GM12878 (cell line): ENCODE data around the gene DUSP16. TPM values are rescaled to one million over a fixed set of nuclear protein-coding genes. Genes with fewer than 3 reads are reported as not detected.

Source experiments
- ATAC-seq: fragments of 200-7000 bp; cut with Tn5 transposase; 3 replicates; pipeline ENCODE4 v1.9.1; 2020; ENCODE audit warnings: mild to moderate bottlenecking, moderate library complexity
- BruUV-seq: library from RNA; stranded (reverse); fragments of 400-500 nt; replicated peaks from 2 replicates; lab custom pipeline; 2021; lab: Mats Ljungman, UMichigan
- CTCF ChIA-PET: fragments of 300-600 bp; sonication (Branson Sonifier 250); formaldehyde crosslinking; extraction: SDS; loops from one replicate; lab custom pipeline; 2021; ENCODE audit warnings: inconsistent platforms; lab: Yijun Ruan, JAX
- POLR2A ChIA-PET: fragments of 350-600 bp; formaldehyde crosslinking; extraction: SDS; loops from one replicate; lab custom pipeline; 2021; ENCODE audit warnings: inconsistent platforms; lab: Charles Lee
- RAD21 ChIA-PET: fragments of 300-600 bp; sonication (Branson Sonifier 250); formaldehyde crosslinking; loops from one replicate; lab custom pipeline; 2023; ENCODE audit warnings: antibody characterized with exemption; ENCODE audit not compliant: unreplicated experiment; lab: Charles Lee
- SMC1A ChIA-PET: fragments of 300-600 bp; sonication (Branson Sonifier 250); formaldehyde crosslinking; loops from one replicate; lab custom pipeline; 2023; ENCODE audit not compliant: unreplicated experiment, uncharacterized antibody; lab: Charles Lee
- DNase-seq: peaks from one replicate; pipeline ENCODE4 v3.0.0-alpha.2; 2011; ENCODE audit warnings: low read depth, low spot score
- FAIRE-seq: peaks from 3 replicates; lab custom pipeline; 2011; peaks lifted over from hg19 to GRCh38; lab: Jason Lieb, UNC
- H2AFZ ChIP-seq: 2 replicates; pipeline ENCODE4 v1.6.0; 2011; ENCODE audit warnings: low read depth, low read length, control low read depth; ENCODE audit not compliant: control insufficient read depth
- H3K27ac ChIP-seq: 2 replicates; pipeline ENCODE4 v1.5.1; 2011; ENCODE audit warnings: control low read depth; ENCODE audit not compliant: control insufficient read depth, insufficient read depth
- H3K27me3 ChIP-seq, 2 experiments: replicated peaks in 1 of 2; 2 replicates each; pipeline versions ENCODE4 v1.6.0 to v1.6.1; 2011; ENCODE audit warnings: low read length in 1 of 2; ENCODE audit not compliant: control insufficient read depth in 2 of 2, insufficient read depth in 2 of 2
- H3K36me3 ChIP-seq, 2 experiments: 2 replicates each; pipeline ENCODE4 v1.5.1; 2011; ENCODE audit warnings: low read length in 1 of 2; ENCODE audit not compliant: control insufficient read depth in 2 of 2, insufficient read depth in 2 of 2
- H3K4me1 ChIP-seq: 2 replicates; pipeline ENCODE4 v1.6.1; 2011; ENCODE audit warnings: mild to moderate bottlenecking, low read length, moderate library complexity, mixed read lengths; ENCODE audit not compliant: control insufficient read depth, insufficient read depth
- H3K4me2 ChIP-seq: 2 replicates; pipeline ENCODE4 v1.6.0; 2011; ENCODE audit warnings: control low read depth; ENCODE audit not compliant: control insufficient read depth, insufficient read depth
- H3K4me3 ChIP-seq: fragments of 200-600 bp; sonication (generic); 2 replicates; pipeline ENCODE4 v1.5.1; 2016
- H3K79me2 ChIP-seq: 2 replicates; pipeline ENCODE4 v1.6.0; 2011; ENCODE audit warnings: low read length; ENCODE audit not compliant: control insufficient read depth, insufficient read depth
- H3K9ac ChIP-seq: 2 replicates; pipeline ENCODE4 v1.8.0; 2011; ENCODE audit warnings: low read length, control low read depth, mixed read lengths; ENCODE audit not compliant: control insufficient read depth, insufficient read depth
- H3K9me3 ChIP-seq: replicated peaks from 3 replicates; pipeline ENCODE4 v1.5.1; 2011; ENCODE audit warnings: mild to moderate bottlenecking, low read length; ENCODE audit not compliant: control insufficient read depth, insufficient read depth
- H4K20me1 ChIP-seq: 2 replicates; pipeline ENCODE4 v1.6.0; 2011; ENCODE audit not compliant: control insufficient read depth, insufficient read depth
- CEBPZ ChIP-seq: fragments of 150-350 bp; IDR thresholded peaks from 2 replicates; pipeline ENCODE4 v1.6.1; 2016; ENCODE audit warnings: low read depth, low read length
- ESRRA ChIP-seq: IDR thresholded peaks from 2 replicates; pipeline ENCODE4 v1.6.1; 2012; ENCODE audit warnings: mild to moderate bottlenecking, low read length, improper control_type of control experiment
- FOS ChIP-seq: IDR thresholded peaks from 3 replicates; pipeline ENCODE4 v1.6.1; 2011; ENCODE audit warnings: borderline replicate concordance; ENCODE audit not compliant: insufficient read length; ENCODE audit errors: extremely low read depth
- GATAD2B ChIP-seq: fragments of 450-650 bp; conservative IDR thresholded peaks from 2 replicates; pipeline ENCODE4 v1.6.1; 2017; ENCODE audit warnings: low read depth, mild to moderate bottlenecking, moderate library complexity
- HDAC6 ChIP-seq: fragments of 200-600 bp; sonication (generic); IDR thresholded peaks from one replicate; pipeline ENCODE4 v1.8.0; 2017; ENCODE audit warnings: antibody characterized with exemption; ENCODE audit not compliant: unreplicated experiment
- IRF3 ChIP-seq: fragments of 450-650 bp; IDR thresholded peaks from 2 replicates; pipeline ENCODE4 v1.6.1; 2014; ENCODE audit warnings: mild to moderate bottlenecking
- KAT2A ChIP-seq: conservative IDR thresholded peaks from 2 replicates; pipeline ENCODE4 v1.6.1; 2011; ENCODE audit warnings: low read depth, low read length; ENCODE audit not compliant: control insufficient read depth
- MTA2 ChIP-seq: fragments of 450-650 bp; IDR thresholded peaks from 2 replicates; pipeline ENCODE4 v1.6.1; 2016; ENCODE audit warnings: low read depth, mild to moderate bottlenecking, moderate library complexity
- MTA3 ChIP-seq: IDR thresholded peaks from 2 replicates; pipeline ENCODE4 v1.6.1; 2012; ENCODE audit warnings: low read length, inconsistent platforms, borderline replicate concordance
- MYB ChIP-seq: fragments of 150-350 bp; IDR thresholded peaks from 2 replicates; pipeline ENCODE4 v1.6.1; 2014; ENCODE audit warnings: mild to moderate bottlenecking, low read depth, low read length, borderline replicate concordance
- PBX3 ChIP-seq: IDR thresholded peaks from 2 replicates; pipeline ENCODE4 v1.6.1; 2011; ENCODE audit warnings: mild to moderate bottlenecking, low read depth, low read length, moderate library complexity; ENCODE audit not compliant: insufficient replicate concordance
- PKNOX1 ChIP-seq: fragments of 450-650 bp; IDR thresholded peaks from 2 replicates; pipeline ENCODE4 v1.6.1; 2016; ENCODE audit warnings: mild to moderate bottlenecking
- POU2F2 ChIP-seq: IDR thresholded peaks from 3 replicates; pipeline ENCODE4 v1.6.1; 2011; ENCODE audit warnings: low read depth, mild to moderate bottlenecking, low read length, borderline replicate concordance
- RAD21 ChIP-seq: IDR thresholded peaks from 2 replicates; pipeline ENCODE4 v1.6.1; 2011; ENCODE audit warnings: mild to moderate bottlenecking, low read depth, low read length, moderate library complexity; ENCODE audit not compliant: insufficient read depth
- RFX5 ChIP-seq: IDR thresholded peaks from 2 replicates; pipeline ENCODE4 v1.6.1; 2011; ENCODE audit warnings: low read depth, low read length, improper control_type of control experiment
- SIX5 ChIP-seq: IDR thresholded peaks from 2 replicates; pipeline ENCODE4 v1.6.1; 2011; ENCODE audit warnings: mild to moderate bottlenecking, low read depth, low read length, moderate library complexity; ENCODE audit not compliant: severe bottlenecking
- SREBF2 ChIP-seq: IDR thresholded peaks from 2 replicates; pipeline ENCODE4 v1.6.1; 2012; ENCODE audit warnings: mild to moderate bottlenecking, low read length
- YBX1 ChIP-seq: fragments of 450-650 bp; IDR thresholded peaks from 2 replicates; pipeline ENCODE4 v1.6.1; 2016; ENCODE audit warnings: antibody characterized with exemption
- ZNF207 ChIP-seq: fragments of 450-650 bp; IDR thresholded peaks from 2 replicates; pipeline ENCODE4 v1.6.1; 2014; ENCODE audit warnings: antibody characterized with exemption, mild to moderate bottlenecking, borderline replicate concordance
- ZNF24 ChIP-seq: fragments of 450-650 bp; IDR thresholded peaks from 2 replicates; pipeline ENCODE4 v1.6.1; 2017; ENCODE audit warnings: antibody characterized with exemption, mild to moderate bottlenecking
- WGBS: methylation state at CpG from one replicate; pipeline ENCODE4 v1.1.6; 2016; ENCODE audit warnings: low lambda C conversion rate; ENCODE audit not compliant: insufficient replicate concordance, insufficient coverage; ENCODE audit errors: missing lambda C conversion rate; 5-methylcytosine and 5-hydroxymethylcytosine counted together
- in situ Hi-C: fragments of 300-500 bp; cut with MboI; formaldehyde crosslinking; loops from 9 replicates; pipeline ENCODE4 v1.14.3; 2018; ENCODE audit warnings: mixed read lengths
- intact Hi-C: fragments of 100-400 bp; cut with micrococcal nuclease; formaldehyde crosslinking; loops from one replicate; pipeline ENCODE4 v1.14.2; 2022; ENCODE audit not compliant: unreplicated experiment
- polyA plus RNA-seq, 11 experiments: library from polyadenylated mRNA; depleted of rRNA in 4 of 11; unstranded in 6 of 11; stranded (reverse) in 5 of 11; fragments of >200 nt; fragmentation: Nextera tagmentation in 4 of 11; fragmentation: Illumina TruSeq in 1 of 11; extraction: Ambion mirVana in 4 of 11; extraction: Trizol in 1 of 11; gene quantifications; 1 replicate in 1 of 11; 2 replicates in 10 of 11; pipeline versions ENCODE4 v1.2.1 to v1.2.3, GENCODE V29; 2011 to 2016; ENCODE audit warnings: inconsistent platforms in 2 of 11, missing spikeins in 2 of 11, low read depth in 1 of 11
- total RNA-seq, 4 experiments: library from RNA; depleted of rRNA in 3 of 4; stranded (reverse); fragments of >200 nt in 3 of 4; fragmentation: Illumina TruSeq in 1 of 4; extraction: Trizol in 1 of 4; gene quantifications; 2 replicates each; pipeline versions ENCODE4 v1.2.1 to v1.2.3, GENCODE V29; 2013 to 2021

Gene DUSP16
- total and polyA plus RNA-seq, 10 of the 15 experiments (the other 5 are each of a cell fraction or from before 2014, with no cell fraction given): 3.9 to 75.3 (median 26.8) TPM

GRCh38 chr12:12445882-12446181 lies 116.8 kb downstream of the DUSP16 start:
- Histone ChIP-seq H2AFZ (no peak overlapping the region), H3K9ac (no peak overlapping the region), H3K9me3 (no peaks in the 10 kb centered on the region), H3K79me2 (no peaks in the 10 kb centered on the region), H3K4me2 (no peak overlapping the region), H3K4me3 (no peak overlapping the region), H3K36me3 (no peaks in the 10 kb centered on the region), H4K20me1 (no peaks in the 10 kb centered on the region), H3K27ac (no peak overlapping the region), H3K27me3 (no peaks in the 10 kb centered on the region), H3K4me1 (no peaks in the 10 kb centered on the region)
- DNase-seq (no peak), ATAC-seq (no peak), FAIRE-seq (no peak)
- in situ Hi-C loops: no loop called here
- ChIA-PET SMC1A (interaction anchor here (0.6 to 1.6 kb wide), 4 partner anchors 11 to 29 kb away, joined by 3 to 6 read pairs (median 4); no protein-coding TSS in a partner anchor), POLR2A (interaction anchor here (0.6 kb wide), 1 partner anchor 325 kb away, joined by 3 read pairs; no protein-coding TSS in a partner anchor), RAD21 (interaction anchor here (1.3 kb wide), 1 partner anchor 11 kb away, joined by 4 read pairs; no protein-coding TSS in a partner anchor), CTCF (interaction anchor here (0.7 to 2.8 kb wide), 2 partner anchors 9 to 20 kb away, joined by 5 to 7 read pairs; no protein-coding TSS in a partner anchor)
- no TSS peak for BruUV-seq
- TF ChIP-seq KAT2A (no peak), CEBPZ (no peak), ESRRA (no peak), SIX5 (no peak), PBX3 (no peak), PKNOX1 (no peak), POU2F2 (no peak), ZNF207 (no peak), RAD21 (no peak), HDAC6 (no peak), FOS (no peak), MTA2 (no peak), RFX5 (no peak), MYB (no peak), ZNF24 (no peak), IRF3 (no peak), GATAD2B (no peak), MTA3 (no peak), SREBF2 (no peak), YBX1 (no peak)
- WGBS: 95% methylated on average over 2 of the region's 2 CpGs
- intact Hi-C loops: no loop called here
